Measurements from ENCODE around the gene HSD17B1.

HSD17B1 gene

GRCh38 chr17:42568341-42569111 is 15.8 kb downstream of the HSD17B1 start:
- DNase-seq: no peak

GRCh38 chr17:42571435-42572225 is 18.9 kb downstream of the HSD17B1 start:
- DNase-seq: no peak

- no peak for DNase-seq
Measured at GRCh38 chr17:42573095-42573494, 20.4 kb downstream of the HSD17B1 start.

GRCh38 chr17:42574463-42574862 is 21.7 kb downstream of the HSD17B1 start:
- no peak for DNase-seq

- no peak for DNase-seq
Measured at GRCh38 chr17:42577140-42577531, 24.4 kb downstream of the HSD17B1 start.

- DNase-seq: peak; percentile 98
Measured at GRCh38 chr17:42577532-42578281, 25.0 kb downstream of the HSD17B1 start, which contains the start of gene PSMC3IP. TSS of gene PSMC3IP (minus strand) at chr17:42577729. CDS start at chr17:42577686, 43 bp downstream.

- DNase-seq: peak; percentile 92 to 93
Measured at GRCh38 chr17:42578282-42578869, 25.7 kb downstream of the HSD17B1 start.

GRCh38 chr17:42579794-42580551 is 27.2 kb downstream of the HSD17B1 start:
- DNase-seq: no peak

- DNase-seq: no peak
Measured at GRCh38 chr17:42581744-42582270, 29.1 kb downstream of the HSD17B1 start.

GRCh38 chr17:42584880-42585279 is 32.2 kb downstream of the HSD17B1 start:
- peak; percentile 31 to 49 for DNase-seq

GRCh38 chr17:42585353-42585752 is 32.6 kb downstream of the HSD17B1 start:
- DNase-seq: peak in 1 of 2 experiments; percentile 11

- no peak for DNase-seq
Measured at GRCh38 chr17:42586514-42587230, 33.9 kb downstream of the HSD17B1 start.

- DNase-seq: no peak
Measured at GRCh38 chr17:42590886-42591285, 38.2 kb downstream of the HSD17B1 start.

GRCh38 chr17:42591411-42591810 is 38.7 kb downstream of the HSD17B1 start:
- DNase-seq: no peak

- no peak for DNase-seq
Measured at GRCh38 chr17:42596386-42596785, 43.7 kb downstream of the HSD17B1 start.

GRCh38 chr17:42598905-42599304 is 46.2 kb downstream of the HSD17B1 start:
- DNase-seq: no peak

- no peak for DNase-seq
Measured at GRCh38 chr17:42603318-42603717, 50.6 kb downstream of the HSD17B1 start.

Measured in AML-193 (cell line).